Measurements from ENCODE around the gene KSR2.
"Not testable (repeated sequence)": the region's sequence is repeated elsewhere in the genome, so short reads cannot be mapped to it uniquely, and the experiment has no call there.

DNA sequence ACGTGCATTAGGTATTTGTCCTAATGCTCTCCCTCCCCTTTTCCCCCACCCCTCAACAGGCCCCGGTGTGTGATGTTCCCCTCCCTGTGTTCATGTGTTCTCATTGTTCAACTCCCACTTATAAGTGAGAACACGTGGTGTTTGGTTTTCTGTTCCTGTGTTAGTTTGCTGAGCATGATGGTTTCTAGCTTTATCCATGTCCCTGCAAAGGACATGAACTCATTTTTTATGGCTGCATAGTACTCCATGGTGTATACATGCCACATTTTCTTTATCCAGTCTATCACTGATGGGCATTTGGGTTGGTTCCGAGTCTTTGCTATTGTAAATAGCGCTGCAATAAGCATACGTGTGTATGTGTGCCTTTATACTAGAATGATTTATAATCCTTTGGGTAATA is 168.1 kb downstream of the KSR2 start:
- TF ChIP-seq, protein P1, sequence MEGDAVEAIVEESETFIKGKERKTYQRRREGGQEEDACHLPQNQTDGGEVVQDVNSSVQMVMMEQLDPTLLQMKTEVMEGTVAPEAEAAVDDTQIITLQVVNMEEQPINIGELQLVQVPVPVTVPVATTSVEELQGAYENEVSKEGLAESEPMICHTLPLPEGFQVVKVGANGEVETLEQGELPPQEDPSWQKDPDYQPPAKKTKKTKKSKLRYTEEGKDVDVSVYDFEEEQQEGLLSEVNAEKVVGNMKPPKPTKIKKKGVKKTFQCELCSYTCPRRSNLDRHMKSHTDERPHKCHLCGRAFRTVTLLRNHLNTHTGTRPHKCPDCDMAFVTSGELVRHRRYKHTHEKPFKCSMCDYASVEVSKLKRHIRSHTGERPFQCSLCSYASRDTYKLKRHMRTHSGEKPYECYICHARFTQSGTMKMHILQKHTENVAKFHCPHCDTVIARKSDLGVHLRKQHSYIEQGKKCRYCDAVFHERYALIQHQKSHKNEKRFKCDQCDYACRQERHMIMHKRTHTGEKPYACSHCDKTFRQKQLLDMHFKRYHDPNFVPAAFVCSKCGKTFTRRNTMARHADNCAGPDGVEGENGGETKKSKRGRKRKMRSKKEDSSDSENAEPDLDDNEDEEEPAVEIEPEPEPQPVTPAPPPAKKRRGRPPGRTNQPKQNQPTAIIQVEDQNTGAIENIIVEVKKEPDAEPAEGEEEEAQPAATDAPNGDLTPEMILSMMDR (IDR thresholded peaks at IDR 0.05 in 4 of 5, conservative IDR thresholded peaks at IDR 0.05 in 1 of 5) = not testable (repeated sequence)
- not testable (repeated sequence) for TF ChIP-seq POLR2A (IDR thresholded peaks at IDR 0.05)

Measured in gastrocnemius medialis (tissue), 4 donors.